ENCODE results near the gene PRKCB. TPM values are rescaled to one million over a fixed set of nuclear protein-coding genes. Genes with fewer than 3 reads are reported as not detected.

The PRKCB gene
- polyA plus RNA-seq, 1 donor (not counting 4 experiments of a cell fraction or from before 2014, with no cell fraction given) = 0.18 TPM

DNA sequence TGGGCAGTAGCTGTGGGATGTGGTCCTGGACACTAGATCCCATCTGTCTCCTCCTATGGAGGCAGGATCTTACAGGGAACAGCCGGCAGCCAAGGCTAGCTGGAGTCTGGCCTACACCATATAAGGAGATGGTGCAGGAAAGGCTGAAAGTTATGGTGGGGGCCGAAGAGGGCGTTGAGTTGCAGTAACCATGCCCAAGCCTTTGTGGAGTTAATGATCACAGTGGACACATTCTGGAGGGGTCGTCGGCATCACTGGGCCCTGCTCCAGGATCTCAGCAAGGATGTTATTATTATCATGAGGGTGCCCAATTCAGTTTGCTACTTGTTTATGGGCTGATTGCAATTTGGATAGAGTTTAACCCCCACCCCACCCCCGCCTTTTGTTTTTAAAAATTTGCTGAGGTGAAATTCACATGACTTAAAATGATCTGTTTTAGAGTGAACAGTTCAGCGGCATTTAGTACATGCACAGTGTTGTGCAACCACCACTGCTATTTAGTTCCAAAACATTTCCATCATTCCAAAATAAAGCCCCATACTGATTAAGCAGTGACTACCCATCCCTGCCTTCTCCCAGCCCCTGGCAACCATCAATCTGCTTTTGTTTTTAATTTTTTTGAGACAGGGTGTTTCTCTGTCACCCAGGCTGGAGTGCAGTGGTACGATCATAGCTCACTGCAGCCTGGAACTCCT lies 236.0 kb downstream of the PRKCB start:
- DNase-seq (ENCODE audit: low read depth, low spot score) = no peak
- dilution Hi-C loops (cut with MboI; ENCODE audit: extremely low pct_ligation_motif_present, low sequenced_read_pairs) = loop anchor here (10.0 to 25.0 kb wide), 2 partner anchors 73 to 415 kb away; no protein-coding TSS in a partner anchor
- FAIRE-seq = no peak

DNA sequence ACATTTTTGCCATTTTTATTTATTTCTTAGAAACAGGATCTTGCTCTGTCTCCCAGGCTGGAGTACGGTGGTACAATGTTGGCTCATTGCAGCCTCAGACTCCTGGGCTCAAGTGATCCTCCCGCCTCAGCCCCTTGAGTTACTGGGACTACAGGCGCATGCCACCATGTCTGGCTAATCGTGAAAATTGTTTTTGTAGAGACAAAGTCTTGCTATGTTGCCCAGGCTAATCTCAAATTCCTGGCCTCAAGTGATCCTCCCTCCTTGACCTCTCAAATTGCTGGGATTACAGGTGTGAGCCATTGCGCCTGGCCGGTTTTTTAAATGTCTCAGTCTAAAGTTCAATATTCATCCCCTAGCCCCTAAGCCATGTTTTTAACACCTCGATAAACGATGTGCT lies 237.5 kb downstream of the PRKCB start:
- TF ChIP-seq EZH2 (IDR thresholded peaks at IDR 0.05; ENCODE audit: low read length) = no peak
- TF ChIP-seq, protein P1, sequence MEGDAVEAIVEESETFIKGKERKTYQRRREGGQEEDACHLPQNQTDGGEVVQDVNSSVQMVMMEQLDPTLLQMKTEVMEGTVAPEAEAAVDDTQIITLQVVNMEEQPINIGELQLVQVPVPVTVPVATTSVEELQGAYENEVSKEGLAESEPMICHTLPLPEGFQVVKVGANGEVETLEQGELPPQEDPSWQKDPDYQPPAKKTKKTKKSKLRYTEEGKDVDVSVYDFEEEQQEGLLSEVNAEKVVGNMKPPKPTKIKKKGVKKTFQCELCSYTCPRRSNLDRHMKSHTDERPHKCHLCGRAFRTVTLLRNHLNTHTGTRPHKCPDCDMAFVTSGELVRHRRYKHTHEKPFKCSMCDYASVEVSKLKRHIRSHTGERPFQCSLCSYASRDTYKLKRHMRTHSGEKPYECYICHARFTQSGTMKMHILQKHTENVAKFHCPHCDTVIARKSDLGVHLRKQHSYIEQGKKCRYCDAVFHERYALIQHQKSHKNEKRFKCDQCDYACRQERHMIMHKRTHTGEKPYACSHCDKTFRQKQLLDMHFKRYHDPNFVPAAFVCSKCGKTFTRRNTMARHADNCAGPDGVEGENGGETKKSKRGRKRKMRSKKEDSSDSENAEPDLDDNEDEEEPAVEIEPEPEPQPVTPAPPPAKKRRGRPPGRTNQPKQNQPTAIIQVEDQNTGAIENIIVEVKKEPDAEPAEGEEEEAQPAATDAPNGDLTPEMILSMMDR (optimal IDR thresholded peaks at IDR 0.05 in 1 of 3, IDR thresholded peaks at IDR 0.05 in 1 of 3, conservative IDR thresholded peaks at IDR 0.05 in 1 of 3; ENCODE audit: extremely low read depth in 1 of 3, insufficient read depth in 2 of 3, low read length in 3 of 3) = no peak
- H3K27ac ChIP-seq (ENCODE audit: control insufficient read depth, insufficient read depth, low read length) = no peak overlapping the region
- H3K4me2 ChIP-seq (ENCODE audit: control insufficient read depth, extremely low read depth, insufficient read depth, low read depth, low read length) = no peak overlapping the region
- H3K4me3 ChIP-seq (ENCODE audit: control insufficient read depth in 2 of 3, extremely low read depth in 1 of 3, insufficient read depth in 2 of 3, low read depth in 1 of 3, low read length in 3 of 3) = no peak overlapping the region
- no peaks in the 10 kb centered on the region for H4K20me1 ChIP-seq (ENCODE audit: control insufficient read depth, extremely low read depth, insufficient read depth, low read length)
- FAIRE-seq (no peak), DNase-seq (ENCODE audit: low read depth, low spot score) (no peak)
- H3K9me3 ChIP-seq (ENCODE audit: control insufficient read depth, low read depth, low read length) = no peaks in the 10 kb centered on the region
- H3K79me2 ChIP-seq (ENCODE audit: control insufficient read depth, insufficient read depth, low read length) = no peaks in the 10 kb centered on the region
- no peaks in the 10 kb centered on the region for H3K9me1 ChIP-seq (ENCODE audit: control insufficient read depth, extremely low read depth, insufficient read depth, low read length)
- H2AFZ ChIP-seq (ENCODE audit: control insufficient read depth, low read length) = no peak overlapping the region
- H3K36me3 ChIP-seq (ENCODE audit: control insufficient read depth in 2 of 2, extremely low read depth in 1 of 2, insufficient read depth in 2 of 2, low read length in 2 of 2) = no peaks in the 10 kb centered on the region
- dilution Hi-C loops (cut with MboI; ENCODE audit: extremely low pct_ligation_motif_present, low sequenced_read_pairs) = loop anchor here (10.0 to 25.0 kb wide), 2 partner anchors 71 to 414 kb away; no protein-coding TSS in a partner anchor
- H3K27me3 ChIP-seq (ENCODE audit: control insufficient read depth, extremely low read depth, insufficient read depth, low read length) = no peaks in the 10 kb centered on the region
- no peak overlapping the region for H3K9ac ChIP-seq (ENCODE audit: control insufficient read depth, extremely low read depth, insufficient read depth, low read length)
- H3K4me1 ChIP-seq (ENCODE audit: control insufficient read depth, extremely low read depth, insufficient read depth, low read length) = no peaks in the 10 kb centered on the region

More for the DNA sequence above, 236.0 kb downstream of the PRKCB start:
- no peak overlapping the region for H3K27ac ChIP-seq (ENCODE audit: control insufficient read depth, insufficient read depth, low read length)
- H3K27me3 ChIP-seq (ENCODE audit: control insufficient read depth, extremely low read depth, insufficient read depth, low read length) = no peaks in the 10 kb centered on the region
- no peaks in the 10 kb centered on the region for H3K9me1 ChIP-seq (ENCODE audit: control insufficient read depth, extremely low read depth, insufficient read depth, low read length)
- no peak overlapping the region for H3K4me2 ChIP-seq (ENCODE audit: control insufficient read depth, extremely low read depth, insufficient read depth, low read depth, low read length)
- H3K36me3 ChIP-seq (ENCODE audit: control insufficient read depth in 2 of 2, extremely low read depth in 1 of 2, insufficient read depth in 2 of 2, low read length in 2 of 2) = no peaks in the 10 kb centered on the region
- no peak overlapping the region for H3K9ac ChIP-seq (ENCODE audit: control insufficient read depth, extremely low read depth, insufficient read depth, low read length)
- no peak overlapping the region for H2AFZ ChIP-seq (ENCODE audit: control insufficient read depth, low read length)
- H4K20me1 ChIP-seq (ENCODE audit: control insufficient read depth, extremely low read depth, insufficient read depth, low read length) = no peaks in the 10 kb centered on the region
- H3K79me2 ChIP-seq (ENCODE audit: control insufficient read depth, insufficient read depth, low read length) = no peaks in the 10 kb centered on the region
- no peak overlapping the region for H3K4me3 ChIP-seq (ENCODE audit: control insufficient read depth in 2 of 3, extremely low read depth in 1 of 3, insufficient read depth in 2 of 3, low read depth in 1 of 3, low read length in 3 of 3)
- TF ChIP-seq, protein P1 (optimal IDR thresholded peaks at IDR 0.05 in 1 of 3, IDR thresholded peaks at IDR 0.05 in 1 of 3, conservative IDR thresholded peaks at IDR 0.05 in 1 of 3; ENCODE audit: extremely low read depth in 1 of 3, insufficient read depth in 2 of 3, low read length in 3 of 3) = no peak
- TF ChIP-seq EZH2 (IDR thresholded peaks at IDR 0.05; ENCODE audit: low read length) = no peak
- H3K9me3 ChIP-seq (ENCODE audit: control insufficient read depth, low read depth, low read length) = no peaks in the 10 kb centered on the region
- no peaks in the 10 kb centered on the region for H3K4me1 ChIP-seq (ENCODE audit: control insufficient read depth, extremely low read depth, insufficient read depth, low read length)

Measured in keratinocyte (primary cell).